Mesenchymal stem cell (in vitro differentiated cells and primary cell): ENCODE data around the gene PCGF2.

ENCODE experiments used
- DNase-seq: peaks from one replicate; pipeline ENCODE4 v3.0.0-alpha.2; 2013
- H2AFZ ChIP-seq: one replicate; pipeline ENCODE4 v1.6.1; 2013; ENCODE audit warnings: low read depth, mild to moderate bottlenecking, control low read depth, inconsistent platforms, low read length, moderate library complexity
- H2AK5ac ChIP-seq: 2 replicates; pipeline ENCODE4 v1.6.1; 2013; ENCODE audit warnings: low read length, moderate library complexity, mild to moderate bottlenecking, inconsistent platforms; ENCODE audit not compliant: severe bottlenecking
- H2BK120ac ChIP-seq: one replicate; pipeline ENCODE4 v1.6.1; 2013; ENCODE audit warnings: low read depth, mild to moderate bottlenecking, inconsistent platforms, low read length, moderate library complexity
- H2BK12ac ChIP-seq, 2 experiments: one replicate each; pipeline ENCODE4 v1.6.1; 2013; ENCODE audit warnings: inconsistent platforms in 2 of 2, low read length in 2 of 2, mild to moderate bottlenecking in 2 of 2, moderate library complexity in 2 of 2, control low read depth in 1 of 2
- H2BK15ac ChIP-seq: one replicate; pipeline ENCODE4 v1.6.1; 2013; ENCODE audit warnings: mild to moderate bottlenecking, low read depth, inconsistent platforms; ENCODE audit not compliant: poor library complexity, severe bottlenecking
- H2BK5ac ChIP-seq: 2 replicates; pipeline ENCODE4 v1.6.1; 2013; ENCODE audit warnings: low read depth, mild to moderate bottlenecking, low read length, control low read depth, inconsistent platforms; ENCODE audit not compliant: poor library complexity, severe bottlenecking
- H3K14ac ChIP-seq, 2 experiments: one replicate each; pipeline ENCODE4 v1.6.1; 2013; ENCODE audit warnings: inconsistent platforms in 2 of 2, low read length in 2 of 2, control low read depth in 1 of 2, mild to moderate bottlenecking in 1 of 2, moderate library complexity in 1 of 2
- H3K18ac ChIP-seq, 2 experiments: one replicate each; pipeline ENCODE4 v1.6.1; 2013; ENCODE audit warnings: inconsistent platforms in 2 of 2, low read length in 2 of 2, control low read depth in 1 of 2, low read depth in 1 of 2, mild to moderate bottlenecking in 1 of 2
- H3K23ac ChIP-seq, 2 experiments: one replicate each; pipeline ENCODE4 v1.6.1; 2013; ENCODE audit warnings: inconsistent platforms in 2 of 2, low read length in 2 of 2, mild to moderate bottlenecking in 2 of 2, moderate library complexity in 2 of 2, control low read depth in 1 of 2
- H3K27ac ChIP-seq: 2 replicates; pipeline ENCODE4 v1.5.1; 2013; ENCODE audit warnings: mild to moderate bottlenecking, moderate library complexity, low read length, control low read depth, inconsistent platforms; ENCODE audit not compliant: poor library complexity, severe bottlenecking
- H3K27me3 ChIP-seq, 2 experiments: 2 replicates each; pipeline versions ENCODE4 v1.6.1 to v1.7.0; 2013; ENCODE audit warnings: low read length in 2 of 2, mild to moderate bottlenecking in 2 of 2, moderate library complexity in 2 of 2, control low read depth in 1 of 2, inconsistent platforms in 1 of 2; ENCODE audit not compliant: control insufficient read depth in 1 of 2, insufficient read depth in 1 of 2
- H3K36me3 ChIP-seq, 2 experiments: 2 replicates each; pipeline versions ENCODE4 v1.6.1 to v1.7.0; 2013; ENCODE audit warnings: low read length in 2 of 2, control low read depth in 1 of 2, inconsistent platforms in 1 of 2, low read depth in 1 of 2, mild to moderate bottlenecking in 1 of 2; ENCODE audit not compliant: insufficient read depth in 2 of 2, control insufficient read depth in 1 of 2
- H3K4ac ChIP-seq, 2 experiments: one replicate each; pipeline ENCODE4 v1.6.1; 2013; ENCODE audit warnings: inconsistent platforms in 2 of 2, low read length in 2 of 2, mild to moderate bottlenecking in 2 of 2, moderate library complexity in 2 of 2, control low read depth in 1 of 2, low read depth in 1 of 2
- H3K4me1 ChIP-seq: 2 replicates; pipeline ENCODE4 v1.6.1; 2013; ENCODE audit warnings: low read depth, low read length, control low read depth; ENCODE audit not compliant: control insufficient read depth, insufficient read depth
- H3K4me2 ChIP-seq: 2 replicates; pipeline ENCODE4 v1.6.1; 2013; ENCODE audit warnings: low read length, mild to moderate bottlenecking, inconsistent platforms; ENCODE audit not compliant: poor library complexity, severe bottlenecking
- H3K4me3 ChIP-seq, 2 experiments: 2 replicates each; pipeline versions ENCODE4 v1.5.1 to v1.7.0; 2013; ENCODE audit warnings: low read length in 2 of 2, mild to moderate bottlenecking in 2 of 2, control low read depth in 1 of 2, low read depth in 1 of 2; ENCODE audit not compliant: insufficient read depth in 1 of 2
- H3K79me1 ChIP-seq: replicated peaks from 2 replicates; pipeline ENCODE4 v1.6.1; 2013; ENCODE audit warnings: mild to moderate bottlenecking, control low read depth, low read length, inconsistent platforms; ENCODE audit not compliant: poor library complexity, severe bottlenecking
- H3K9ac ChIP-seq: 2 replicates; pipeline ENCODE4 v1.7.0; 2013; ENCODE audit warnings: mild to moderate bottlenecking, low read length, moderate library complexity
- H3K9me3 ChIP-seq: 2 replicates; pipeline ENCODE4 v1.7.0; 2013; ENCODE audit warnings: mild to moderate bottlenecking, low read length; ENCODE audit not compliant: control insufficient read depth
- H4K8ac ChIP-seq: one replicate; pipeline ENCODE4 v1.6.1; 2013; ENCODE audit warnings: inconsistent platforms, mild to moderate bottlenecking, low read length, moderate library complexity
- H4K91ac ChIP-seq: one replicate; pipeline ENCODE4 v1.6.1; 2013; ENCODE audit warnings: mild to moderate bottlenecking, low read length, inconsistent platforms
- WGBS: methylation state at CpG from one replicate; pipeline ENCODE4 v1.1.7; 2013; ENCODE audit warnings: mixed read lengths; 5-methylcytosine and 5-hydroxymethylcytosine counted together

Gene PCGF2

DNA sequence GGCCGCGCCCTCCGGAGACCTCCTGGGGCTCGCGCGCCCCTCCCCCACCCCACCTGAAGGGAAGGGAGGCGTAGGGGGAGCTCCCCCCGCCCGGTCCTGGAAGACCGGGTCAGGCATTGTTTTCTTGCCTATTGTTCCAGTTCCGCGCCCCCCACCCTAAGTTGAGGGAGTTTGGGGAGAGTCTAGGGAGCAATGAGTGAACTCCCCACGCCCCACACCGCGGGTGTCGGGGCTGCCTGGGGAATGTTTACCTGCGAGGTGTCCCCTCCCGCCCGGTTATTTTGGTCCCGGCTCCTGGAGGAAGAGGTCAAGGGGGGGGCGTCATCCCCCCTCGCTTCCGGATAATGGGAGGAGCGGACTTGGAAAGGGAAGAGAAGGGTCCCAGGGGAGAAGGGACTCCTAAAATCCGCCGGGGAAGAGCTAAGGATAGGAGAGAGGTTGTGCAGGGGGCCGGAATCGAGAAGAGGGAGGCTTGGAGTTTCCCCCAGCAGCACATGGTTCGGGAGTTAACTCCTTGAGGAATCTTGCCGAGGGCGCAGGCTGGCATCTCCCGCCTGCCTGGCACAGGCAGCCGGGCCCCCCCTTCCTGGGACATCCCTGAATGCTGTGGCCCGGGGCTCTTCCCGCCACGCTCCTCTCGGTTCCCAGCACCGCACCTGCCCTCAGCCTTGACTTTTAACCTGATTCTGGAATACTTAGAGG, 42.2 kb downstream of the PCGF2 start:
- Histone ChIP-seq H3K14ac (no peak overlapping the region), H2AK5ac (no peak overlapping the region), H3K79me1 (peaks cover 28% of the 10 kb centered on the region), H3K9ac (peak overlapping the region; percentile 81), H3K4me2 (peak overlapping the region; percentile 95), H4K91ac (no peak overlapping the region), H3K4me3 (peak overlapping the region; percentile 78 to 91), H2BK15ac (peak overlapping the region; percentile 97), H3K27ac (no peak overlapping the region), H3K4ac (peak overlapping the region in 1 of 2 experiments; percentile 53), H3K18ac (peak overlapping the region; percentile 52 to 69), H3K9me3 (no peaks in the 10 kb centered on the region), H3K27me3 (no peaks in the 10 kb centered on the region), H2BK120ac (peak overlapping the region; percentile 75), H3K23ac (peak overlapping the region in 1 of 2 experiments; percentile 19), H2BK5ac (no peak overlapping the region), H3K36me3 (peaks cover 17 to 35% of the 10 kb centered on the region in 2 experiments), H2AFZ (no peak overlapping the region), H3K4me1 (peaks cover 56% of the 10 kb centered on the region), H2BK12ac (peak overlapping the region; percentile 7 to 45), H4K8ac (no peak overlapping the region)
- 1% methylated on average over 25 of the region's 38 CpGs for WGBS
- DNase-seq: peak; percentile 36

DNA sequence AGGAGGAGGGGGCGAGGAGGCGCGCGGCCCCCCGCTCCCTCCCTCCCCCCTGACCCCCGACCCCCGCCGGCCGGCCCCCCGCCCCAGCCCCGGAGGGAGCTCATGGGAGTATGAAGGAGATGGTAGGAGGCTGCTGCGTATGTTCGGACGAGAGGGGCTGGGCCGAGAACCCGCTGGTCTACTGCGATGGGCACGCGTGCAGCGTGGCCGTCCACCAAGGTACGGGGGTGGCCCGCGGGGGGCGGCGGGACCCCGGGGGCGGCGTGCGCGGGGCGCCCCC, 42.7 kb downstream of the PCGF2 start:
- Histone ChIP-seq H3K27me3 (no peaks in the 10 kb centered on the region), H2BK120ac (peak overlapping the region; percentile 75), H4K91ac (no peak overlapping the region), H3K9ac (peak overlapping the region; percentile 81), H4K8ac (no peak overlapping the region), H2BK5ac (no peak overlapping the region), H2AFZ (no peak overlapping the region), H3K18ac (peak overlapping the region in 1 of 2 experiments; percentile 83), H3K4me3 (peak overlapping the region; percentile 78 to 91), H2BK12ac (no peak overlapping the region), H3K9me3 (no peaks in the 10 kb centered on the region), H3K4me1 (peaks cover 56% of the 10 kb centered on the region), H3K14ac (no peak overlapping the region), H3K36me3 (peaks cover 17 to 30% of the 10 kb centered on the region in 2 experiments), H3K4me2 (peak overlapping the region; percentile 95), H3K27ac (no peak overlapping the region), H3K4ac (peak overlapping the region in 1 of 2 experiments; percentile 53), H3K23ac (no peak overlapping the region), H2AK5ac (no peak overlapping the region), H2BK15ac (peak overlapping the region; percentile 97), H3K79me1 (peaks cover 28% of the 10 kb centered on the region)
- DNase-seq: no peak
- WGBS: 0% methylated on average over 15 of the region's 32 CpGs

- Histone ChIP-seq H3K9me3 (no peaks in the 10 kb centered on the region), H3K18ac (peak within 1 kb of the TSS; percentile 90 to 91), H2BK120ac (peak within 1 kb of the TSS; percentile 80), H4K91ac (peak within 1 kb of the TSS; percentile 90), H3K9ac (peak within 1 kb of the TSS; percentile 90), H3K27me3 (no peaks in the 10 kb centered on the region), H3K4ac (peak within 1 kb of the TSS; percentile 53 to 91), H3K14ac (peak within 1 kb of the TSS in 1 of 2 experiments; percentile 12), H3K27ac (peak within 1 kb of the TSS; percentile 64), H3K36me3 (peaks cover 17 to 24% of the 10 kb centered on the region in 2 experiments), H3K23ac (peak within 1 kb of the TSS in 1 of 2 experiments; percentile 32), H2BK5ac (peak within 1 kb of the TSS; percentile 40), H2BK15ac (peak within 1 kb of the TSS; percentile 99), H3K79me1 (peaks cover 28% of the 10 kb centered on the region), H2BK12ac (peak within 1 kb of the TSS; percentile 7 to 38), H2AK5ac (peak within 1 kb of the TSS; percentile 5), H4K8ac (peak within 1 kb of the TSS; percentile 90), H3K4me1 (peaks cover 51% of the 10 kb centered on the region), H2AFZ (peak within 1 kb of the TSS; percentile 67), H3K4me2 (peak within 1 kb of the TSS; percentile 95), H3K4me3 (peak within 1 kb of the TSS; percentile 78 to 91)
- DNase-seq: peak; percentile 85
- WGBS: 2% methylated on average over 50 of the region's 100 CpGs
Observed at GRCh38 chr17:38704606-38705522, 43.3 kb downstream of the PCGF2 start, which contains the start of gene MLLT6. MLLT6 (plus strand) TSS chr17:38705273; CDS start chr17:38705633, 360 bp downstream.
